ENCODE measurements around the gene CYSRT1. TPM values are rescaled to one million over a fixed set of nuclear protein-coding genes. Genes with fewer than 3 reads are reported as not detected.
A peak's percentile ranks its signal among the peaks of the same experiment; 100 is the strongest.

The CYSRT1 gene
- total RNA-seq, 1 donor from 2014 or later, result 0.59 TPM

GRCh38 chr9:137275203-137275587 lies 50.2 kb downstream of the CYSRT1 start:
- peak overlapping the region; percentile 95 for H3K27ac ChIP-seq
- intact Hi-C loops (cut with DNase I), result no loop called here
- peaks cover 44% of the 10 kb centered on the region for H3K36me3 ChIP-seq
- no peak for ATAC-seq
- H3K27me3 ChIP-seq (ENCODE audit: low read depth), result no peaks in the 10 kb centered on the region
- no peak for DNase-seq
- H3K4me3 ChIP-seq, result no peak overlapping the region
- no peak for TF ChIP-seq CTCF (IDR thresholded peaks at IDR 0.05)
- H3K4me1 ChIP-seq, result peaks cover 37% of the 10 kb centered on the region
- H3K9me3 ChIP-seq, result no peaks in the 10 kb centered on the region

Other genes starting within 250 kb of the CYSRT1 start
- 225 TPM for gene PTGDS, start 247.7 kb upstream of the CYSRT1 start, total RNA-seq
- 1.9 TPM for gene LCNL1, start 242.2 kb upstream of the CYSRT1 start, total RNA-seq
- gene PAXX, start 232.8 kb upstream of the CYSRT1 start, total RNA-seq, result 45.1 TPM
- gene CLIC3, start 228.6 kb upstream of the CYSRT1 start, total RNA-seq, result 49.3 TPM
- gene ABCA2, start 196.9 kb upstream of the CYSRT1 start, total RNA-seq, result 45.0 TPM
- gene FUT7, start 193.1 kb upstream of the CYSRT1 start, total RNA-seq, result 1.1 TPM
- gene NPDC1, start 179.0 kb upstream of the CYSRT1 start, total RNA-seq, result 124 TPM
- 0.62 TPM for gene ENTPD2, start 171.1 kb upstream of the CYSRT1 start, total RNA-seq
- 0.86 TPM for gene SAPCD2, start 154.6 kb upstream of the CYSRT1 start, total RNA-seq
- 29.7 TPM for gene UAP1L1, start 147.7 kb upstream of the CYSRT1 start, total RNA-seq
- gene MAN1B1, start 138.2 kb upstream of the CYSRT1 start, total RNA-seq, result 41.9 TPM
- 190 TPM for gene DPP7, start 110.4 kb upstream of the CYSRT1 start, total RNA-seq
- 0.92 TPM for gene GRIN1, start 86.0 kb upstream of the CYSRT1 start, total RNA-seq
- 1.0 TPM for gene LRRC26, start 55.1 kb upstream of the CYSRT1 start, total RNA-seq
- gene TMEM210, start 53.1 kb upstream of the CYSRT1 start, total RNA-seq, result not detected
- gene ANAPC2, start 36.6 kb upstream of the CYSRT1 start, total RNA-seq, result 58.2 TPM
- gene SSNA1, start 36.5 kb upstream of the CYSRT1 start, total RNA-seq, result 57.6 TPM
- 17.8 TPM for gene TPRN, start 24.4 kb upstream of the CYSRT1 start, total RNA-seq
- 26.6 TPM for gene TMEM203, start 19.5 kb upstream of the CYSRT1 start, total RNA-seq
- gene NDOR1, start 19.5 kb upstream of the CYSRT1 start, total RNA-seq, result 15.6 TPM
- 5.8 TPM for gene RNF208, start 2.9 kb upstream of the CYSRT1 start, total RNA-seq
- gene RNF224, start 2.3 kb downstream of the CYSRT1 start, total RNA-seq, result 0.21 TPM
- not detected for gene SLC34A3, start 5.7 kb downstream of the CYSRT1 start, total RNA-seq
- gene TUBB4B, start 16.1 kb downstream of the CYSRT1 start, total RNA-seq, result 208 TPM
- 0.38 TPM for gene STPG3, start 26.1 kb downstream of the CYSRT1 start, total RNA-seq
- gene NELFB, start 30.2 kb downstream of the CYSRT1 start, total RNA-seq, result 44.7 TPM
- 27.2 TPM for gene TOR4A, start 52.6 kb downstream of the CYSRT1 start, total RNA-seq
- gene NRARP, start 77.1 kb downstream of the CYSRT1 start, total RNA-seq, result 6.5 TPM
- gene EXD3, start 198.0 kb downstream of the CYSRT1 start, total RNA-seq, result 25.2 TPM
- gene NOXA1, start 198.2 kb downstream of the CYSRT1 start, total RNA-seq, result 6.9 TPM
- 0.15 TPM for gene ENTPD8, start 216.2 kb downstream of the CYSRT1 start, total RNA-seq
- gene NSMF, start 234.2 kb downstream of the CYSRT1 start, total RNA-seq, result 20.7 TPM

Measured in lower lobe of right lung (tissue), 2 donors.